ENCODE data around the gene CISD2. TPM values are rescaled to one million over a fixed set of nuclear protein-coding genes. Genes with fewer than 3 reads are reported as not detected.
"Not testable (repeated sequence)": the region's sequence is repeated elsewhere in the genome, so short reads cannot be mapped to it uniquely, and the experiment has no call there.

The CISD2 gene
- total RNA-seq = 11.0 TPM

GRCh38 chr4:102868781-102869568 is at the start of gene CISD2:
Gene CISD2 (plus strand): TSS chr4:102868992. CDS start chr4:102869085, 93 bp downstream.
- peak; percentile 86 to 97 (median 96) for DNase-seq (ENCODE audit: low read depth in 2 of 3, low spot score in 2 of 3)

GRCh38 chr4:102819100-102819499 is 49.7 kb upstream of the CISD2 start:
- DNase-seq (ENCODE audit: low read depth in 2 of 3, low spot score in 2 of 3) = not testable (repeated sequence)

DNA sequence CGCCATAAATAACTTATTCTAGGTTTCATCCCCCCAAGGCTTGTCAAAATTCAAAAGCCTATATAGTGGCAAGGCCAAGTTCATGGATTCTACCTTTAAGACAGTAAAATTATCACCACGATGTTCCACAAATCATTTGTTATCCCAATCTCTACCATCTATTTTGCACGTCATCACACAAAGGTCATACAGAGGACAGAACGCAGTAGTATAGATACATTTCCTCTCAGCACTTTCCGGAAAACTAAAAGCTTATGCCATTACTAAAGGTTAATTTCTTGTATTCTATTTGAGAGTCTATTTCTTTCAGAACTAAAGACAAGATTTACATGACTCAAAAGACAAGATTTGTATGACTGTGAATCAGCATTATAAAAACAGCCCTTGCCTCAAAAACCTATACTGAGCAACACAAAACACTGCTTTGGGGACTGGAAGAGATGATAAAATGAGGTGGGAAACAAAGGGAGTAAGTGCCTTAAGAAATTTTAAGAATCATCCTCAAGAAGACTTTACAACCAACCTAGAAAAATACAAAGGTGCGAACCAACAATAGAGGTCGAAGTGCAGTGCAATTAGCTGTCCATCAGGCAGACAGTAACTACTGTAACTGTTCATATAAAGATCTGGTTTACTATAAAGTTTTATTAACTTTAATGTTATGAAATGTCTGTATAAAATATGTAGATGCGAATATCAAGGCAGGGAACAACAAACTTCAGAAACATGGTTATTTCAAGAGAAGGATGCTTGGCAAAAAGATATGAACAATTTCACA is 49.0 kb upstream of the CISD2 start:
- peak in 1 of 3 donors; percentile 36 for DNase-seq (ENCODE audit: low read depth in 2 of 3, low spot score in 2 of 3)

GRCh38 chr4:102823464-102823863 is 45.3 kb upstream of the CISD2 start:
- no peak for DNase-seq (ENCODE audit: low read depth in 2 of 3, low spot score in 2 of 3)

- no peak for DNase-seq (ENCODE audit: low read depth in 2 of 3, low spot score in 2 of 3)
Measured at GRCh38 chr4:102823897-102824296, 44.9 kb upstream of the CISD2 start.

DNA sequence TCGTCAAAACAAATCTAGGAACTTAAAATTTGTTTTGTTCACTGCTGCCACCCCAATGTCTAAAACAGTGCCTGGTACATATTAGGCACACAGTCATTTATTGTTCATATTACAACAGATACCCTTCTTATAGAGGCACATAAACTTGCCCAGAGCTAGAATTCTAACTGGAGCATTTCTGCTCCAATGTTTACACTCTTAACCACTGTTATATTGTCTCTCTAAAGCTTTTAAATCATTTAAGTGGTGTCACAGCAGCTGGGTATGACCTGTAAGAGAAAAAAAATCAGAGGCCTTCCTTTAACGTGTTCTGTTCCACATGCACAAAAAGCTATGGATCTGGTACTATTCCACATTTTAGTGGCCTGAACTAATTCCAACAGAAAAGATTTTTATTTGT is 44.4 kb upstream of the CISD2 start:
- DNase-seq (ENCODE audit: low read depth in 2 of 3, low spot score in 2 of 3) = no peak

GRCh38 chr4:102825261-102826091 is 43.3 kb upstream of the CISD2 start:
- DNase-seq (ENCODE audit: low read depth in 2 of 3, low spot score in 2 of 3) = peak in 2 of 3 donors; percentile 40 to 67

- DNase-seq (ENCODE audit: low read depth in 2 of 3, low spot score in 2 of 3) = no peak
Measured at GRCh38 chr4:102826105-102826889, 42.5 kb upstream of the CISD2 start.

DNA sequence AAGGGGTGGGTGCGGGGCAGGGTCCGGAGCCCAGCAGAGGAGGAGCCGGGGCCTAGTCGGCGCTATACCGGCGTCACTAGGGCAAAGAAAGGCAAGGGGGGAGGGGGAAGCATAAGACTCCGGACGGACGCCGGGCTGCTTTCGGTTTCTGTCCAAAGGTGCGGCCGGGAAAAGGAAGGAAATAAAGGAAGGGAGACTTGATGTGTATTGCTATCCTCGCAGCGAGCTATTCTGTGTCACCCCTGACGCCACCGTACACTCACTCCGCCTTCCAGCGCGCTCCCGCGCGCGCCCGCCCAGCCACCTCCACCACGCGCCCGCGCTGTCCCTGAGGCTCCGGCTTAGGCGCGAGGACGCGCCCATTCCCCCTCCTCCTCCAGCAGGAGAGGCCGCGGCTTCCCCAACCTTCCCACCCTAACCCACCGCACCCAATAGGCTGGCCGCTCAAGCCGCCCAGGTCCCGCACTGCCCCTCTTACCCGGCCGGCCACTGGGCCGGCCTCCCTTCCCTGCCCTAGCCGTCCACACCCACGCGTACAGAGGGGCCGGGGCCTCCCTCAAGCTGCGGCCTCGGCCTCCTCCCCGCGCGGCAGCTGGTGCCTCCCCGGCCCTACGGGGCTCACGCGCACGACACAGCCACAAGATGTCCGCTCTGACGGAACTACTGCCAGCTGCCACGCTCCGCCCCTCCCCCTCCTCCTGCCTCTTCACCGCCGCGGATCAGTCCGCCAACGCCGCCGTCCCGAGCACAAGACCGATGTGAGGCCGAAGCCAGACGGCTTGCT is 41.7 kb upstream of the CISD2 start, which contains the start of gene UBE2D3:
UBE2D3 (minus strand) TSS at position 662 of the 784 bp plus-strand sequence. CDS start 1,043 bp downstream, outside the sequence.
- DNase-seq (ENCODE audit: low read depth in 2 of 3, low spot score in 2 of 3) = peak; percentile 96

DNA sequence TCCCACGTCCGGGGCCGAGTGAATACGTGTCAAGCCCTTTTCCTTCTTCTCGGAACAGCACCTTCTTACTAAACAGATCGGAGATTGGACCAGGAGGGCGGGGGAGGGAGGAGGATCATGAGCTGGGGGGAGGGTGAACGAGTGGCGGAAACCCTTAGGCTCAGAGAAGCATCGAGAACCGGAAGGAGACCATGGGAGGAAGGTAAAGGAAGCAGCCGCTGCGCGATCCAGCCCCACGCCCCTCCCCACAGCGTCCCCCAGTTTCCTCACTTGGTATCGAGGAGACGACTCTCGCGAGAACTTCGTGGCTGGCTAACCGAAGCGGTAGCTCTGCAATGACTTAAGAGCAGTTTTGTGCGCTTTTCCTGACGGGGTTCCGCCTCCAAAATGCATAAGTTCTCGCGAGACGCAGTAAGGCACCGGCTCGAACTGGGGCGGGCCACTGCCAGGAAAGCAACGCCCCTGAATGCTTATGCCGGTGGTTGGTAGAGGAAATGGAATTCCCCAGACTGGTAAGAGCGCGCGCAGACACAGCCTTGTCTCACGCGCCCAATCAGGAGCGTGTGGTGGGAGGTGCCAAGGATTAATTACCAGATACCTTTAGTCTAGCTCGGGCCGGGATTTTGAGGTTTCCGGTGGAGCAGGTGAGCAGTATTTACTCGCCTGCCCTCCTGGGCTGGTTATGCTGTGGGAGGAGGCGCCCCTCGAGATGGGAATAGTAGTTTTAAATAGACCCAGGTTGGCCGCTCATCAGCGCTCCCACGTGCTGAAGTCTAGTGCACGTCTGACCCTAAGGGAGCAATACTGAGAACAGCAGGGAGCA is 40.9 kb upstream of the CISD2 start:
- peak; percentile 97 to 100 (median 100) for DNase-seq (ENCODE audit: low read depth in 2 of 3, low spot score in 2 of 3)

DNA sequence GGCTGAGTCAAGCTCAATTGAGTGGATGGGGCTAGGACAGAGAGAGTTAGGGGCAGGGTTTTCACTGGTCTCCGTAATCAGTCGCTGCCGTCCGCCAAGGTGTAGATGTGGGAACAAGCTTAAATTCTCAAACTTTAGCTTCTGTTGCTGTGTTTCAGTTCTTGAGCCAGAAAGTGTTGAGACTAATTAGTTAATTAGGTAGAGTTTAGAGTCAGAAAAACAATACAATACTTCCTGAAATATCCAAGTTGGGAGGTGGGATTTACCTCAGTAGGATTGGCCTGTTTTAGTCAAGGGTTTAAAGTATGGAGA is 40.3 kb upstream of the CISD2 start:
- DNase-seq (ENCODE audit: low read depth in 2 of 3, low spot score in 2 of 3) = no peak

DNA sequence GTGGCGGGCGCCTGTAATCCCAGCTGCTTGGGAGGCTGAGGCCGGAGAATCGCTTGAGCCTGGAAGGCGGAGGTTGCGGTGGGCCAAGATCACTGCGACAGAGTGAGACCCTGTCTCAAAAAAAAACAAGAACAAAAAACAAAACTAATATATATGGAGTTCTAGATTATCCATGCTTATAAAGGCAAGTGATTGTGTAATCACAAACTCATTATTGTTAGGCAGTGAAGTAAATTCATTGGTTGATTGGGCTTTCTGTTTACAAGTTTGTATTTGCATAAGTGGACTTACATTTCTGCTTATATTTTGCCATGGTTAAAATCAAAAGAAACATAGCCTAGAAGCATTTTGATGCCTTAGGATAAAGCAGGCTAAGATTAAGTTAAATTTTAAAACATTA is 39.0 kb upstream of the CISD2 start:
- DNase-seq (ENCODE audit: low read depth in 2 of 3, low spot score in 2 of 3) = no peak

- no peak for DNase-seq (ENCODE audit: low read depth in 2 of 3, low spot score in 2 of 3)
Measured at GRCh38 chr4:102832105-102832504, 36.7 kb upstream of the CISD2 start.

- no peak for DNase-seq (ENCODE audit: low read depth in 2 of 3, low spot score in 2 of 3)
Measured at GRCh38 chr4:102832667-102833066, 36.1 kb upstream of the CISD2 start.

GRCh38 chr4:102836596-102836995 is 32.2 kb upstream of the CISD2 start:
- no peak for DNase-seq (ENCODE audit: low read depth in 2 of 3, low spot score in 2 of 3)

GRCh38 chr4:102842367-102842766 is 26.4 kb upstream of the CISD2 start:
- DNase-seq (ENCODE audit: low read depth in 2 of 3, low spot score in 2 of 3) = no peak

DNA sequence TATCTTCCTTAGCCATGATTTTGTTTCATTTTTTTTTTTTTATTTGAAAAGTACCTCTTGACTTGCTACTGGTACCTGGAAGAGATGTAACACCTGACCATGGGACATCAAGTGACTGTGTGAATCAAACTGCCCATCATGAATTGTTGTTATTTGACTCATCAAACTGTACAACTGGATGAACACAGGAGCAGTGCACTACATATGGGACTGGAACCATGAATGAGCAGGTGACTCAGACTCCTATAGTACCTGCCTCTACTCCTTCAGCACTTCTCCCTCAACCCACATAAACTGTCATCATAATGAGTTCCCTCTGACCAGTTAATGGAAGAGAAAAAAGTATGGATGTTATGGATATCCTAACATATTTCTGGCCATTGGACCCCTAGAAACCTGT is 25.5 kb upstream of the CISD2 start:
- DNase-seq (ENCODE audit: low read depth in 2 of 3, low spot score in 2 of 3) = no peak

GRCh38 chr4:102843938-102844337 is 24.9 kb upstream of the CISD2 start:
- no peak for DNase-seq (ENCODE audit: low read depth in 2 of 3, low spot score in 2 of 3)

GRCh38 chr4:102847687-102848086 is 21.1 kb upstream of the CISD2 start:
- no peak for DNase-seq (ENCODE audit: low read depth in 2 of 3, low spot score in 2 of 3)

Measured in hematopoietic multipotent progenitor cell (in vitro differentiated cells).